Keratinocyte (primary cell): ENCODE data around the gene LRRC58. TPM values are rescaled to one million over a fixed set of nuclear protein-coding genes. Genes with fewer than 3 reads are reported as not detected.

Source experiments
- DNase-seq: peaks from one replicate; pipeline ENCODE4 v3.0.0-alpha.2; 2011; ENCODE audit warnings: low read depth, missing footprints, low spot score
- FAIRE-seq: peaks from 2 replicates; lab custom pipeline; 2011; peaks lifted over from hg19 to GRCh38; lab: Jason Lieb, UNC
- H2AFZ ChIP-seq: 2 replicates; pipeline ENCODE4 v1.6.0; 2012; ENCODE audit warnings: low read length, control low read depth, inconsistent platforms; ENCODE audit not compliant: control insufficient read depth
- H3K27ac ChIP-seq: 2 replicates; pipeline ENCODE4 v1.5.1; 2011; ENCODE audit warnings: low read length; ENCODE audit not compliant: control insufficient read depth, insufficient read depth
- H3K27me3 ChIP-seq: 3 replicates; pipeline ENCODE4 v1.6.0; 2011; ENCODE audit warnings: low read length; ENCODE audit not compliant: control insufficient read depth, insufficient read depth; ENCODE audit errors: extremely low read depth
- H3K36me3 ChIP-seq, 2 experiments: 2 replicates in 1 of 2; 3 replicates in 1 of 2; pipeline ENCODE4 v1.5.1; 2011; ENCODE audit warnings: low read length in 2 of 2, mild to moderate bottlenecking in 1 of 2; ENCODE audit not compliant: control insufficient read depth in 2 of 2, insufficient read depth in 2 of 2; ENCODE audit errors: extremely low read depth in 1 of 2
- H3K4me1 ChIP-seq: 3 replicates; pipeline ENCODE4 v1.5.1; 2011; ENCODE audit warnings: low read length; ENCODE audit not compliant: control insufficient read depth, insufficient read depth; ENCODE audit errors: extremely low read depth
- H3K4me2 ChIP-seq: 3 replicates; pipeline ENCODE4 v1.6.0; 2011; ENCODE audit warnings: low read depth, low read length; ENCODE audit not compliant: control insufficient read depth, insufficient read depth; ENCODE audit errors: extremely low read depth
- H3K4me3 ChIP-seq, 3 experiments: fragments of 200-600 bp in 1 of 3; sonication (generic) in 1 of 3; 2 replicates in 2 of 3; 3 replicates in 1 of 3; pipeline ENCODE4 v1.5.1; 2011 to 2016; ENCODE audit warnings: low read length in 3 of 3, mild to moderate bottlenecking in 3 of 3, control low read depth in 2 of 3, inconsistent platforms in 1 of 3, low read depth in 1 of 3, mixed read lengths in 1 of 3, mixed run types in 1 of 3, moderate library complexity in 1 of 3; ENCODE audit not compliant: control insufficient read depth in 2 of 3, insufficient read depth in 2 of 3; ENCODE audit errors: extremely low read depth in 1 of 3
- H3K79me2 ChIP-seq: 2 replicates; pipeline ENCODE4 v1.6.0; 2012; ENCODE audit warnings: low read length; ENCODE audit not compliant: control insufficient read depth, insufficient read depth
- H3K9ac ChIP-seq: 3 replicates; pipeline ENCODE4 v1.6.0; 2011; ENCODE audit warnings: low read length; ENCODE audit not compliant: control insufficient read depth, insufficient read depth; ENCODE audit errors: extremely low read depth
- H3K9me1 ChIP-seq: 3 replicates; pipeline ENCODE4 v1.6.0; 2011; ENCODE audit warnings: low read length; ENCODE audit not compliant: control insufficient read depth, insufficient read depth; ENCODE audit errors: extremely low read depth
- H3K9me3 ChIP-seq: 2 replicates; pipeline ENCODE4 v1.5.1; 2012; ENCODE audit warnings: low read depth, low read length; ENCODE audit not compliant: control insufficient read depth
- H4K20me1 ChIP-seq: 3 replicates; pipeline ENCODE4 v1.6.0; 2011; ENCODE audit warnings: low read length; ENCODE audit not compliant: control insufficient read depth, insufficient read depth; ENCODE audit errors: extremely low read depth
- EZH2 ChIP-seq: IDR thresholded peaks from one replicate; pipeline ENCODE4 v1.6.1; 2012; ENCODE audit warnings: inconsistent platforms, mild to moderate bottlenecking, low read length, moderate library complexity
- dilution Hi-C: fragments of 300-500 bp; cut with MboI; formaldehyde crosslinking; loops from one replicate; pipeline ENCODE4 v1.7.0; 2020; ENCODE audit warnings: low sequenced_read_pairs; ENCODE audit not compliant: extremely low pct_ligation_motif_present
- polyA plus RNA-seq, 5 experiments: library from polyadenylated mRNA; depleted of rRNA in 3 of 5; stranded (reverse) in 3 of 5; stranded (forward) in 1 of 5; unstranded in 1 of 5; fragments of >200 nt; gene quantifications; 1 replicate in 1 of 5; 2 replicates in 3 of 5; 3 replicates in 1 of 5; pipeline versions ENCODE4 v1.2.1 to v1.2.3, GENCODE V29; 2011 to 2012; ENCODE audit warnings: missing spikeins in 2 of 5, low read depth in 1 of 5, low replicate concordance in 1 of 5
- TF ChIP-seq, protein P1 (sequence below), 3 experiments: IDR thresholded peaks in 1 of 3; conservative IDR thresholded peaks in 1 of 3; optimal IDR thresholded peaks in 1 of 3; 2 replicates in 2 of 3; 3 replicates in 1 of 3; pipeline versions ENCODE3 to v1.5.1; 2011; ENCODE audit warnings: low read length in 3 of 3, mild to moderate bottlenecking in 3 of 3, moderate library complexity in 2 of 3, control low read depth in 1 of 3, inconsistent platforms in 1 of 3; ENCODE audit not compliant: insufficient read depth in 2 of 3; ENCODE audit errors: extremely low read depth in 1 of 3

The LRRC58 gene
- polyA plus RNA-seq, 1 donor (not counting 4 experiments of a cell fraction or from before 2014, with no cell fraction given), result 17.4 TPM

DNA sequence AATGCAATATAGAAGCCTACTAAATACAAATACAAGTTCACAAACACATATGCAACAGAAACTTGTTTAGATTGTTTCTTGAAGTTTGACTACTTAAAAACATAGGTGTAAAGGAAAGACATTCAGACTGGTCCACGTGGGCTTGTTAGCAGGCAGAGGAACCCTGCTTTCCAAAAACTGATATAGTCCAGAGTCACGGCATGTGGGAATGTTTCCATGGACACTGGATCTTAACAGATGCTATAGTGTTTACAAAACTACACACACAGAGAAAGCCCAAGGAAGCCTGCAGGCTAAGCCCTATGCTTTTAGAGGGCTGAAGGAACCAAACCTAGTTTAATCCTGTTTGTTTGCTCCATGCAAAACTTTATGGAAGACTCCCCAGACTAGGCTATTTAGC lies 45.2 kb upstream of the LRRC58 start:
- no peaks in the 10 kb centered on the region for H3K9me3 ChIP-seq
- peaks cover 13 to 18% of the 10 kb centered on the region in 2 experiments for H3K36me3 ChIP-seq
- H3K4me1 ChIP-seq, result no peaks in the 10 kb centered on the region
- DNase-seq (no peak), FAIRE-seq (no peak)
- no peak overlapping the region for H2AFZ ChIP-seq
- H3K4me2 ChIP-seq, result no peak overlapping the region
- H3K4me3 ChIP-seq, result no peak overlapping the region
- H4K20me1 ChIP-seq, result no peaks in the 10 kb centered on the region
- H3K9me1 ChIP-seq, result no peaks in the 10 kb centered on the region
- H3K9ac ChIP-seq, result no peak overlapping the region
- no peak for TF ChIP-seq EZH2
- TF ChIP-seq, protein P1, sequence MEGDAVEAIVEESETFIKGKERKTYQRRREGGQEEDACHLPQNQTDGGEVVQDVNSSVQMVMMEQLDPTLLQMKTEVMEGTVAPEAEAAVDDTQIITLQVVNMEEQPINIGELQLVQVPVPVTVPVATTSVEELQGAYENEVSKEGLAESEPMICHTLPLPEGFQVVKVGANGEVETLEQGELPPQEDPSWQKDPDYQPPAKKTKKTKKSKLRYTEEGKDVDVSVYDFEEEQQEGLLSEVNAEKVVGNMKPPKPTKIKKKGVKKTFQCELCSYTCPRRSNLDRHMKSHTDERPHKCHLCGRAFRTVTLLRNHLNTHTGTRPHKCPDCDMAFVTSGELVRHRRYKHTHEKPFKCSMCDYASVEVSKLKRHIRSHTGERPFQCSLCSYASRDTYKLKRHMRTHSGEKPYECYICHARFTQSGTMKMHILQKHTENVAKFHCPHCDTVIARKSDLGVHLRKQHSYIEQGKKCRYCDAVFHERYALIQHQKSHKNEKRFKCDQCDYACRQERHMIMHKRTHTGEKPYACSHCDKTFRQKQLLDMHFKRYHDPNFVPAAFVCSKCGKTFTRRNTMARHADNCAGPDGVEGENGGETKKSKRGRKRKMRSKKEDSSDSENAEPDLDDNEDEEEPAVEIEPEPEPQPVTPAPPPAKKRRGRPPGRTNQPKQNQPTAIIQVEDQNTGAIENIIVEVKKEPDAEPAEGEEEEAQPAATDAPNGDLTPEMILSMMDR (optimal IDR thresholded peaks at IDR 0.05 in 1 of 3, IDR thresholded peaks at IDR 0.05 in 1 of 3, conservative IDR thresholded peaks at IDR 0.05 in 1 of 3; ENCODE audit: extremely low read depth in 1 of 3, insufficient read depth in 2 of 3, low read length in 3 of 3), result no peak
- no peaks in the 10 kb centered on the region for H3K27me3 ChIP-seq
- no peaks in the 10 kb centered on the region for H3K79me2 ChIP-seq
- H3K27ac ChIP-seq, result no peak overlapping the region
- dilution Hi-C loops, result no loop called here

DNA sequence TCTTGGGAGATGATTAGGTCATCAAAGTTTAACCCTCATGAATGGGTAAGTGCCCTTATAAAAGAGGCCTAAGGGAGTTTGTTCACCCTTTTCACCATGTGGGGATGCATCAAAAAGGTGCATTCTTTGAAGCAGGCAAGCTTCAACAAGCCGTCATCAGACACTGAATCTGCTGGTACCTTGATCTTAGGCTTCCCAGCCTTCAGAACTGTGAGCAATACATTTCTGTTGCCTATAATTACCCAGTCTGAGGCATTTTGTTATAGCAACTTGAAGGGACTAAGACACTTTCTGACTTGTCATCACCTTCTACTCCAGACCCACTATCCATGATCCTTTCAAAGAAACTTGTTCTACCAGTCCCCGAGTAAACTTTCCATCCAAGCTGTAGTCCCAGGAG lies 44.6 kb upstream of the LRRC58 start:
- no peaks in the 10 kb centered on the region for H4K20me1 ChIP-seq
- H3K27me3 ChIP-seq, result no peaks in the 10 kb centered on the region
- no peak overlapping the region for H3K9ac ChIP-seq
- no peak overlapping the region for H3K4me2 ChIP-seq
- no peak overlapping the region for H2AFZ ChIP-seq
- H3K9me1 ChIP-seq, result no peaks in the 10 kb centered on the region
- no peaks in the 10 kb centered on the region for H3K4me1 ChIP-seq
- dilution Hi-C loops, result no loop called here
- DNase-seq (no peak), FAIRE-seq (no peak)
- no peak overlapping the region for H3K27ac ChIP-seq
- H3K9me3 ChIP-seq, result no peaks in the 10 kb centered on the region
- H3K4me3 ChIP-seq, result no peak overlapping the region
- TF ChIP-seq EZH2, result no peak
- TF ChIP-seq, protein P1 (optimal IDR thresholded peaks at IDR 0.05 in 1 of 3, IDR thresholded peaks at IDR 0.05 in 1 of 3, conservative IDR thresholded peaks at IDR 0.05 in 1 of 3; ENCODE audit: extremely low read depth in 1 of 3, insufficient read depth in 2 of 3, low read length in 3 of 3), result no peak
- H3K79me2 ChIP-seq, result no peaks in the 10 kb centered on the region
- H3K36me3 ChIP-seq, result peaks cover 11 to 17% of the 10 kb centered on the region in 2 experiments
